B cell (primary cell): ENCODE results near the gene EEF1AKMT3. TPM values are rescaled to one million over a fixed set of nuclear protein-coding genes. Genes with fewer than 3 reads are reported as not detected.
A peak's percentile ranks its signal among the peaks of the same experiment; 100 is the strongest.

Experiments used
- ATAC-seq: fragments of 200-7000 bp; cut with Tn5 transposase; one replicate; pipeline ENCODE4 v1.10.0; 2021; ENCODE audit warnings: low read depth, mild to moderate bottlenecking, moderate number of reproducible peaks, moderate library complexity
- CTCF ChIA-PET: fragments of 350-600 bp; sonication (Branson Sonifier 250); formaldehyde crosslinking; loops from one replicate; lab custom pipeline; 2021; ENCODE audit warnings: antibody characterized with exemption, inconsistent platforms; lab: Charles Lee
- POLR2A ChIA-PET: fragments of 350-600 bp; sonication (Branson Sonifier 250); formaldehyde crosslinking; loops from one replicate; lab custom pipeline; 2021; ENCODE audit warnings: antibody characterized with exemption; lab: Charles Lee
- DNase-seq: peaks from one replicate; pipeline ENCODE4 v3.0.0; 2013
- H2AFZ ChIP-seq: 2 replicates; pipeline ENCODE4 v1.6.1; 2012; ENCODE audit warnings: mild to moderate bottlenecking, low read depth, low read length; ENCODE audit not compliant: insufficient read depth, poor library complexity, severe bottlenecking
- H3K27ac ChIP-seq, 2 donors: 1 replicate in 1 of 2; 2 replicates in 1 of 2; pipeline ENCODE4 v1.5.1; 2012 to 2013; ENCODE audit warnings: low read length in 2 of 2, mild to moderate bottlenecking in 2 of 2, moderate library complexity in 1 of 2
- H3K27me3 ChIP-seq, 4 experiments: fragments of 200-600 bp in 1 of 4; sonication (generic) in 1 of 4; replicated peaks in 1 of 4; 1 replicate in 2 of 4; 2 replicates in 2 of 4; pipeline versions ENCODE4 v1.6.1 to v1.7.0; 2013 to 2016; ENCODE audit warnings: low read length in 3 of 4, mild to moderate bottlenecking in 2 of 4, mixed read lengths in 1 of 4, moderate library complexity in 1 of 4; ENCODE audit not compliant: insufficient read depth in 4 of 4, control insufficient read depth in 3 of 4; ENCODE audit errors: control extremely low read depth in 1 of 4
- H3K36me3 ChIP-seq, 2 experiments: replicated peaks in 1 of 2; 1 replicate in 1 of 2; 2 replicates in 1 of 2; pipeline versions ENCODE4 v1.6.1 to v1.7.1; 2013; ENCODE audit warnings: low read length in 1 of 2; ENCODE audit not compliant: insufficient read depth in 2 of 2, control insufficient read depth in 1 of 2; ENCODE audit errors: control extremely low read depth in 1 of 2, extremely low read depth in 1 of 2
- H3K4me1 ChIP-seq, 2 donors: fragments of 200-600 bp in 1 of 2; sonication (generic) in 1 of 2; 1 replicate in 1 of 2; 2 replicates in 1 of 2; pipeline versions ENCODE4 v1.5.1 to v1.6.1; 2013 to 2017; ENCODE audit warnings: low read length in 2 of 2; ENCODE audit not compliant: control insufficient read depth in 2 of 2, insufficient read depth in 2 of 2
- H3K4me2 ChIP-seq: replicated peaks from 2 replicates; pipeline ENCODE3; 2012; ENCODE audit warnings: mild to moderate bottlenecking, low read depth, low read length; ENCODE audit not compliant: poor library complexity, severe bottlenecking
- H3K4me3 ChIP-seq, 5 experiments: fragments of 200-600 bp in 1 of 5; sonication (generic) in 1 of 5; 1 replicate in 3 of 5; 2 replicates in 2 of 5; pipeline versions ENCODE4 v1.5.1 to v1.7.0; 2011 to 2016; ENCODE audit warnings: low read length in 4 of 5, mild to moderate bottlenecking in 4 of 5, low read depth in 2 of 5, control low read depth in 1 of 5, moderate library complexity in 1 of 5; ENCODE audit not compliant: insufficient read depth in 1 of 5; ENCODE audit errors: control extremely low read depth in 1 of 5, extremely low read depth in 1 of 5
- H3K79me2 ChIP-seq: fragments of 200-600 bp; sonication (generic); one replicate; pipeline ENCODE4 v1.6.0; 2016; ENCODE audit warnings: low read length; ENCODE audit not compliant: control insufficient read depth, insufficient read depth
- H3K9ac ChIP-seq: fragments of 200-600 bp; sonication (generic); 2 replicates; pipeline ENCODE4 v1.6.1; 2017; ENCODE audit warnings: mild to moderate bottlenecking, low read length, moderate library complexity
- H3K9me3 ChIP-seq, 3 donors: one replicate each; pipeline versions ENCODE4 v1.6.1 to v1.7.1; 2013; ENCODE audit warnings: low read length in 2 of 3; ENCODE audit not compliant: control insufficient read depth in 2 of 3, insufficient read depth in 1 of 3; ENCODE audit errors: control extremely low read depth in 1 of 3
- H4K20me1 ChIP-seq: 2 replicates; pipeline ENCODE4 v1.6.0; 2012; ENCODE audit warnings: mild to moderate bottlenecking, low read length; ENCODE audit not compliant: insufficient read depth, control insufficient read depth, poor library complexity, severe bottlenecking
- H3K27ac Mint-ChIP-seq: one replicate; pipeline ENCODE4 v1.8.0; 2021; ENCODE audit warnings: mixed read lengths
- H3K27me3 Mint-ChIP-seq: one replicate; pipeline ENCODE4 v1.8.0; 2021; ENCODE audit warnings: mixed read lengths
- H3K4me1 Mint-ChIP-seq: one replicate; pipeline ENCODE4 v1.8.0; 2021; ENCODE audit warnings: mixed read lengths
- H3K4me3 Mint-ChIP-seq: one replicate; pipeline ENCODE4 v1.8.0; 2021; ENCODE audit warnings: mixed read lengths
- H3K9me3 Mint-ChIP-seq: one replicate; pipeline ENCODE4 v1.8.0; 2022; ENCODE audit warnings: mixed read lengths; ENCODE audit not compliant: insufficient read depth
- CTCF ChIP-seq: fragments of 200-600 bp; IDR thresholded peaks from one replicate; pipeline ENCODE4 v1.8.0; 2022; ENCODE audit warnings: antibody characterized with exemption, mild to moderate bottlenecking
- EZH2 ChIP-seq: IDR thresholded peaks from 2 replicates; pipeline ENCODE4 v1.6.1; 2012; ENCODE audit warnings: borderline replicate concordance, low read depth, mild to moderate bottlenecking, moderate library complexity, low read length; ENCODE audit not compliant: insufficient read depth, poor library complexity, severe bottlenecking
- WGBS: methylation state at CpG from one replicate; pipeline ENCODE4 v1.1.5; 2013; ENCODE audit warnings: missing lambda C conversion rate; ENCODE audit not compliant: insufficient coverage; 5-methylcytosine and 5-hydroxymethylcytosine counted together
- intact Hi-C: fragments of 100-400 bp; cut with micrococcal nuclease; formaldehyde crosslinking; loops from one replicate; pipeline ENCODE4 v1.10.0; 2022
- polyA plus RNA-seq: library from polyadenylated mRNA; depleted of rRNA; stranded (reverse); fragments of >200 nt; gene quantifications from 2 replicates; pipeline ENCODE4 v1.2.3, GENCODE V29; 2012
- total RNA-seq, 2 donors: library from RNA; stranded (reverse); fragments of 120-200 nt in 1 of 2; gene quantifications; 1 replicate in 1 of 2; 2 replicates in 1 of 2; pipeline versions ENCODE4 v1.2.3 to v1.2.4, GENCODE V29; 2013 to 2022

Gene EEF1AKMT3
- total and polyA plus RNA-seq, 2 donors (not counting 1 experiment from before 2014, with no cell fraction given), result 0.89 to 1.3 TPM

GRCh38 chr12:57756406-57757341 lies 15.7 kb upstream of the EEF1AKMT3 start:
- peaks cover 57% of the 10 kb centered on the region for H4K20me1 ChIP-seq
- no peak for ATAC-seq
- peak overlapping the region; percentile 95 for H3K27ac Mint-ChIP-seq
- H3K36me3 ChIP-seq, result peaks cover 1 to 36% of the 10 kb centered on the region in 2 experiments
- peak overlapping the region; percentile 94 for H3K4me3 Mint-ChIP-seq
- no peaks in the 10 kb centered on the region for H3K27me3 ChIP-seq
- H3K27ac ChIP-seq, result peak overlapping the region; percentile 78 to 90
- TF ChIP-seq CTCF, result peak; percentile 82
- no peak for TF ChIP-seq EZH2
- ChIA-PET CTCF (interaction anchor here (0.8 to 2.6 kb wide), 23 partner anchors 8 to 232 kb away, joined by 3 to 37 read pairs (median 5); partner anchors contain the start of genes AVIL, CYP27B1, EEF1AKMT3 and METTL1), POLR2A (interaction anchor here (0.5 to 1.4 kb wide), 8 partner anchors 9 to 684 kb away, joined by 3 to 7 read pairs (median 4); partner anchors contain the start of genes ATP23, EEF1AKMT3, METTL1 and OS9)
- peaks cover 36 to 55% of the 10 kb centered on the region in 2 donors for H3K4me1 ChIP-seq
- H2AFZ ChIP-seq, result peak overlapping the region; percentile 55
- intact Hi-C loops, result loop anchor here (1.0 to 10.0 kb wide), 8 partner anchors 9 to 672 kb away; partner anchors contain the start of genes CTDSP2, GLI1, INHBE and MARS1
- no peaks in the 10 kb centered on the region for H3K27me3 Mint-ChIP-seq
- peaks cover 59% of the 10 kb centered on the region for H3K4me1 Mint-ChIP-seq
- peak; percentile 78 for DNase-seq
- peak overlapping the region; percentile 90 for H3K4me2 ChIP-seq
- H3K4me3 ChIP-seq, result peak overlapping the region; percentile 67 to 87 (median 85)
- H3K9me3 ChIP-seq, result no peaks in the 10 kb centered on the region
- H3K79me2 ChIP-seq, result peaks cover 48% of the 10 kb centered on the region
- no peaks in the 10 kb centered on the region for H3K9me3 Mint-ChIP-seq
- peak overlapping the region; percentile 80 for H3K9ac ChIP-seq
- WGBS, result 27% methylated on average over 10 of the region's 22 CpGs
